ENCODE results near the gene WDR20.

WDR20 gene

GRCh38 chr14:102226356-102227125 lies 86.8 kb downstream of the WDR20 start:
- H3K27ac ChIP-seq, result no peak overlapping the region
- TF ChIP-seq, protein P1, sequence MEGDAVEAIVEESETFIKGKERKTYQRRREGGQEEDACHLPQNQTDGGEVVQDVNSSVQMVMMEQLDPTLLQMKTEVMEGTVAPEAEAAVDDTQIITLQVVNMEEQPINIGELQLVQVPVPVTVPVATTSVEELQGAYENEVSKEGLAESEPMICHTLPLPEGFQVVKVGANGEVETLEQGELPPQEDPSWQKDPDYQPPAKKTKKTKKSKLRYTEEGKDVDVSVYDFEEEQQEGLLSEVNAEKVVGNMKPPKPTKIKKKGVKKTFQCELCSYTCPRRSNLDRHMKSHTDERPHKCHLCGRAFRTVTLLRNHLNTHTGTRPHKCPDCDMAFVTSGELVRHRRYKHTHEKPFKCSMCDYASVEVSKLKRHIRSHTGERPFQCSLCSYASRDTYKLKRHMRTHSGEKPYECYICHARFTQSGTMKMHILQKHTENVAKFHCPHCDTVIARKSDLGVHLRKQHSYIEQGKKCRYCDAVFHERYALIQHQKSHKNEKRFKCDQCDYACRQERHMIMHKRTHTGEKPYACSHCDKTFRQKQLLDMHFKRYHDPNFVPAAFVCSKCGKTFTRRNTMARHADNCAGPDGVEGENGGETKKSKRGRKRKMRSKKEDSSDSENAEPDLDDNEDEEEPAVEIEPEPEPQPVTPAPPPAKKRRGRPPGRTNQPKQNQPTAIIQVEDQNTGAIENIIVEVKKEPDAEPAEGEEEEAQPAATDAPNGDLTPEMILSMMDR (conservative IDR thresholded peaks at IDR 0.05; ENCODE audit: low read depth, low read length), result no peak
- H3K27me3 ChIP-seq (ENCODE audit: insufficient read depth, low read depth), result no peaks in the 10 kb centered on the region
- no peak overlapping the region for H3K9ac ChIP-seq
- no peaks in the 10 kb centered on the region for H3K4me1 ChIP-seq (ENCODE audit: low read depth, poor library complexity, severe bottlenecking)
- H3K79me2 ChIP-seq (ENCODE audit: insufficient read depth, low read depth), result no peaks in the 10 kb centered on the region
- no peak overlapping the region for H3K4me3 ChIP-seq (IDR thresholded peaks at IDR 0.05; ENCODE audit: insufficient read depth, low read depth, low read length)
- no peaks in the 10 kb centered on the region for H3K36me3 ChIP-seq (ENCODE audit: insufficient read depth)
- H4K20me1 ChIP-seq (ENCODE audit: insufficient read depth), result no peaks in the 10 kb centered on the region
- no peak overlapping the region for H3K4me2 ChIP-seq
- no peak overlapping the region for H2AFZ ChIP-seq (ENCODE audit: low read depth)

DNA sequence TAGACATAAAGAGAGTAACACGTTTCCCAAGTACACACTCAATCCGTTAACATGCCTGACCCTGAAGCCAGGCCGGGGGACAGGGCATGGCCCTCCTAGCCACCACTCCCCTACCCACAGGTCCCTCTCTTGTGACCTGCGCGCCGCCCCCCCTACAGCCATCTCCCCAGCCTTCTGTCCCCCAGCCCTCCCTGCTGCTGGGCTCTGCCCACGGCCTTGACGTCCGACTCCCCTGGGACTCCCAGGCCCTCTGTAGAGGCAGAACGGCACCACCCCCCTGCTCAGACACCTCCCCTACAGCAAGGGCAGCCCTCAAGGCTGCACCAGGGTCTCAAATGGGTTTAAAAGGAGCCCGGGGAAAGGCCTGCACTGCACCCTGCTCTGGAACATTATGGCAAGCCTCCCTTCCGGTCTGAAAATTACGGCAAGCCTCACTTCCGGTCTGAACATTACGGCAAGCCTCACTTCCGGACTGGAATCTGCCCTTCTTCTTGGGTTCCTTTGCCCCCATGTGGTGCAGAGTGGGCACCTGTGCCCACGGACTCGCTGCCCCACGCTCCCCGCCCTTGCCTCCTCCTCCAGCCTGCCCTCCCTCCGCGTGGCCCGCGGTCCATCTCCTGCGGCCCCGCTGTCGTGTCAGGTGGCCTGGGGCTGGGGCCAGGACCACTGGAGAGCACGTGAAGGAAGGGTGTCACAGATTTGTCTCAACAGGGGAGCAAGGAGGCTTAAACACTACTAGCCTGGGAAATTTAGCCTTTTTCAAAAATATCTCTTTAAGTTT lies 87.7 kb downstream of the WDR20 start:
- Histone ChIP-seq H3K4me1 (ENCODE audit: low read depth, poor library complexity, severe bottlenecking) (no peaks in the 10 kb centered on the region), H3K27ac (no peak overlapping the region), H3K4me3 (IDR thresholded peaks at IDR 0.05; ENCODE audit: insufficient read depth, low read depth, low read length) (no peak overlapping the region), H3K27me3 (ENCODE audit: insufficient read depth, low read depth) (no peaks in the 10 kb centered on the region), H3K36me3 (ENCODE audit: insufficient read depth) (no peaks in the 10 kb centered on the region), H3K9ac (no peak overlapping the region), H4K20me1 (ENCODE audit: insufficient read depth) (no peaks in the 10 kb centered on the region), H3K79me2 (ENCODE audit: insufficient read depth, low read depth) (no peaks in the 10 kb centered on the region), H2AFZ (ENCODE audit: low read depth) (no peak overlapping the region), H3K4me2 (no peak overlapping the region)
- TF ChIP-seq, protein P1 (conservative IDR thresholded peaks at IDR 0.05; ENCODE audit: low read depth, low read length), result no peak

DNA sequence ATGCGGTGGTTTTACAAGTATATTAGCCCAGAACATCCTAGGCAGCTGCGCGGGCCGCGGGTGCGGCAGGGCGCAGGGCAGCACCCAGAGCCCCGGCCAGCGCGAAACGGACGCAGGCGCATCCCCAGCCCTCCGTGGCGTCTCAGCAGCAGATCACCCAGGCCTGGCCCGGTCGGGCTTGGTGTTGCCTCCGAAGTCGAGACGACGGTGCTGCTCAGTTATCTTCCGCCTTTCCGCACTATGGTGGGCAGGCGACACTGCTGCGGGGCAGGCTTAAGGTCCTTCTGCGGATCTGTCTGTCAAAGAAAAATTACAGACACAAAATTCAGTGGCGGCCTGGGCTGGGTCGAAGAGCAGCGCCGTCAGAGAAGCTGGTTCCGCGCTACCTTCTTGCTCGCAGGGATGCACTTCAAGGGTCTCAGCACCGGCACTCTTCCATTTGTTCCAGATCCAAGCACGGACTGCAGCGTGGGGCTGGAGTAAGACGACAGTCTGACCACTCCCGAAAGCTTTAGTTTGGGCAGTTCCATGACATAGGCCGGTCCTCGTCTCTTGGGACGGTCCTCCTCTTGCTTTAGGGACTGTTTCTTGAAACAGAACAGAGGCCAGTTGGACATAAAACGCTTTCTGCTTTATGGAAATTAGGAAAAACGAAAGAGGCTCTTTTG lies 89.5 kb downstream of the WDR20 start:
- H3K36me3 ChIP-seq (ENCODE audit: insufficient read depth), result no peaks in the 10 kb centered on the region
- no peaks in the 10 kb centered on the region for H4K20me1 ChIP-seq (ENCODE audit: insufficient read depth)
- H3K27me3 ChIP-seq (ENCODE audit: insufficient read depth, low read depth), result no peaks in the 10 kb centered on the region
- H3K4me1 ChIP-seq (ENCODE audit: low read depth, poor library complexity, severe bottlenecking), result no peaks in the 10 kb centered on the region
- H3K4me2 ChIP-seq, result no peak overlapping the region
- H3K4me3 ChIP-seq (IDR thresholded peaks at IDR 0.05; ENCODE audit: insufficient read depth, low read depth, low read length), result no peak overlapping the region
- no peaks in the 10 kb centered on the region for H3K79me2 ChIP-seq (ENCODE audit: insufficient read depth, low read depth)
- TF ChIP-seq, protein P1 (conservative IDR thresholded peaks at IDR 0.05; ENCODE audit: low read depth, low read length), result no peak
- H3K9ac ChIP-seq, result no peak overlapping the region
- H3K27ac ChIP-seq, result no peak overlapping the region
- no peak overlapping the region for H2AFZ ChIP-seq (ENCODE audit: low read depth)

DNA sequence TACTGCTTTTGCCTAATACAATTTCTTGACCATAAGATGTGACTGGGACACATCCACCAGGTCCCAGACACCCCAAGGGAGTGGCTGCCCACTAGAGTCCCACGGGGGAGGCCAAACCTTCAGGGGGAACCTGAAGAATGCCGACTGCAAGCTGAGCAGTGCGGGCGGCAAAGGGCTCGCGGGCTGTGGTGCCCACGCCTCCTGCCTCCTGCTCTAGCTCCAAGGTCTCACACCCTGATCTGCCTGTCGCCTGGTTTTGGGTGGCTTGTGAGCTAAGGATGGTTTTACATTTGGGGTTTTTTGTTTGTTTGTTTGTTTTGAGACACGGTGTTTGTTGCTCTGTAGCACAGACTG lies 90.0 kb downstream of the WDR20 start:
- Histone ChIP-seq H3K4me1 (ENCODE audit: low read depth, poor library complexity, severe bottlenecking) (no peaks in the 10 kb centered on the region), H3K4me2 (no peak overlapping the region), H2AFZ (ENCODE audit: low read depth) (no peak overlapping the region), H3K27me3 (ENCODE audit: insufficient read depth, low read depth) (no peaks in the 10 kb centered on the region), H3K27ac (no peak overlapping the region), H4K20me1 (ENCODE audit: insufficient read depth) (no peaks in the 10 kb centered on the region), H3K9ac (no peak overlapping the region), H3K79me2 (ENCODE audit: insufficient read depth, low read depth) (no peaks in the 10 kb centered on the region), H3K4me3 (IDR thresholded peaks at IDR 0.05; ENCODE audit: insufficient read depth, low read depth, low read length) (no peak overlapping the region), H3K36me3 (ENCODE audit: insufficient read depth) (no peaks in the 10 kb centered on the region)
- TF ChIP-seq, protein P1 (conservative IDR thresholded peaks at IDR 0.05; ENCODE audit: low read depth, low read length), result no peak

Data from KMS-11 (cell line).